RWPE2 (cell line): Measurements from ENCODE around the gene KCNT2.

Experiments
- ATAC-seq: fragments of 200-7000 bp; cut with Tn5 transposase; 3 replicates; pipeline ENCODE4 v1.9.1; 2021; ENCODE audit warnings: low read depth
- DNase-seq: peaks from one replicate; pipeline ENCODE4 v3.0.0-alpha.2; 2020; ENCODE audit warnings: low spot score
- H3K27ac ChIP-seq: fragments of 450-650 bp; 2 replicates; pipeline ENCODE4 v1.5.1; 2017; ENCODE audit warnings: mild to moderate bottlenecking; ENCODE audit not compliant: poor library complexity, severe bottlenecking
- H3K27me3 ChIP-seq: fragments of 250-450 bp; sonication (Bioruptor Pico); 2 replicates; pipeline ENCODE4 v1.5.1; 2021; ENCODE audit warnings: mild to moderate bottlenecking, moderate library complexity; ENCODE audit not compliant: insufficient read depth, poor library complexity, severe bottlenecking
- H3K36me3 ChIP-seq: fragments of 250-450 bp; sonication (Bioruptor Pico); 2 replicates; pipeline ENCODE4 v1.5.1; 2020; ENCODE audit warnings: low read depth, mild to moderate bottlenecking, moderate library complexity
- H3K4me1 ChIP-seq: fragments of 250-450 bp; sonication (Bioruptor Pico); 2 replicates; pipeline ENCODE4 v1.5.1; 2021; ENCODE audit warnings: mild to moderate bottlenecking, moderate library complexity; ENCODE audit not compliant: insufficient read depth, poor library complexity, severe bottlenecking
- H3K4me3 ChIP-seq: fragments of 250-450 bp; sonication (Bioruptor Pico); 2 replicates; pipeline ENCODE4 v1.5.1; 2021; ENCODE audit warnings: mild to moderate bottlenecking, moderate library complexity; ENCODE audit not compliant: severe bottlenecking
- H3K9me3 ChIP-seq: fragments of 250-450 bp; sonication (Bioruptor Pico); 2 replicates; pipeline ENCODE4 v1.5.1; 2021; ENCODE audit warnings: mild to moderate bottlenecking, moderate library complexity; ENCODE audit not compliant: severe bottlenecking
- TF ChIP-seq, protein P1 (sequence below): fragments of 450-650 bp; IDR thresholded peaks from one replicate; pipeline ENCODE4 v1.5.1; 2017; ENCODE audit warnings: mild to moderate bottlenecking, moderate library complexity; ENCODE audit not compliant: poor library complexity, severe bottlenecking

KCNT2 gene

DNA sequence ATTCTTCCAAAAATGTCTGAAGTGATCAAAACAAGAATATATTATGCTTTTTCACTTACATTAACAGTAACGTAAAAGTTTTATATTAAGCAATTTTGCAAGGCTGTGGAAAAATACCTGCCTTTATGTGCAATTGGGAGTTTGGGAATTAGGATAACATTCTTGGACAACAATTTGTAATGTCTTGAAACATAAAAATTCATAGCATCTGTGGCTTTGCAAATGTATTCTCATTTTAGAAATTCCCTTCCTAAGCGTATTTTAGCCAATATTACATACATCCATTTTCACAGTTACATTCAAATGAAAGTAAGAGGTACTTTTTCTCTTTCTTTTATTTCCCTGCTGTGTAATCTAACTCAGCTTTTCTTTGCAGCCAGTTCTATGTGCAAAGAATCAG is 30.2 kb upstream of the KCNT2 start:
- Histone ChIP-seq H3K27ac (no peak overlapping the region), H3K9me3 (no peaks in the 10 kb centered on the region), H3K4me3 (no peak overlapping the region), H3K36me3 (no peaks in the 10 kb centered on the region), H3K4me1 (no peaks in the 10 kb centered on the region), H3K27me3 (no peaks in the 10 kb centered on the region)
- DNase-seq (no peak), ATAC-seq (no peak)
- TF ChIP-seq, protein P1, sequence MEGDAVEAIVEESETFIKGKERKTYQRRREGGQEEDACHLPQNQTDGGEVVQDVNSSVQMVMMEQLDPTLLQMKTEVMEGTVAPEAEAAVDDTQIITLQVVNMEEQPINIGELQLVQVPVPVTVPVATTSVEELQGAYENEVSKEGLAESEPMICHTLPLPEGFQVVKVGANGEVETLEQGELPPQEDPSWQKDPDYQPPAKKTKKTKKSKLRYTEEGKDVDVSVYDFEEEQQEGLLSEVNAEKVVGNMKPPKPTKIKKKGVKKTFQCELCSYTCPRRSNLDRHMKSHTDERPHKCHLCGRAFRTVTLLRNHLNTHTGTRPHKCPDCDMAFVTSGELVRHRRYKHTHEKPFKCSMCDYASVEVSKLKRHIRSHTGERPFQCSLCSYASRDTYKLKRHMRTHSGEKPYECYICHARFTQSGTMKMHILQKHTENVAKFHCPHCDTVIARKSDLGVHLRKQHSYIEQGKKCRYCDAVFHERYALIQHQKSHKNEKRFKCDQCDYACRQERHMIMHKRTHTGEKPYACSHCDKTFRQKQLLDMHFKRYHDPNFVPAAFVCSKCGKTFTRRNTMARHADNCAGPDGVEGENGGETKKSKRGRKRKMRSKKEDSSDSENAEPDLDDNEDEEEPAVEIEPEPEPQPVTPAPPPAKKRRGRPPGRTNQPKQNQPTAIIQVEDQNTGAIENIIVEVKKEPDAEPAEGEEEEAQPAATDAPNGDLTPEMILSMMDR, result no peak

DNA sequence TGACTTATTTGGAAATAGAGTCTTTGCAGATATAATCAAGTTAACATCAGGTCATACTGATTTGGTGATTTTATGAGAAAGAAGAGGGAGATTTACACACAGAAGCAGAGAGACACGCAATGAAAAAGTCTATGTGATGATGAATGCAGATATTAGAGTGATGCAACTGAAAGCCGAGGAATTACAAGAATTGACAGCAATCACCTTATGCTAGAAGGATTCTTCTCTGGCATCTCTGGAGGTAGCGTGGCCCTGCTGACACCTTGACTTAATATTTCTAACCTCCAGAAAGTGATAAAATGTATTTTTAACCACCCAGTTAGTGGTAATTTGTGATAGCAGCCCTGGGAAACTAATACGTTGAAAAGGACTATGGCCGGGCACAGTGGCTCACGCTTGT is 29.4 kb upstream of the KCNT2 start:
- TF ChIP-seq, protein P1, result no peak
- no peak for ATAC-seq
- DNase-seq, result no peak
- Histone ChIP-seq H3K4me3 (no peak overlapping the region), H3K9me3 (no peaks in the 10 kb centered on the region), H3K4me1 (no peaks in the 10 kb centered on the region), H3K36me3 (no peaks in the 10 kb centered on the region), H3K27ac (no peak overlapping the region), H3K27me3 (no peaks in the 10 kb centered on the region)

DNA sequence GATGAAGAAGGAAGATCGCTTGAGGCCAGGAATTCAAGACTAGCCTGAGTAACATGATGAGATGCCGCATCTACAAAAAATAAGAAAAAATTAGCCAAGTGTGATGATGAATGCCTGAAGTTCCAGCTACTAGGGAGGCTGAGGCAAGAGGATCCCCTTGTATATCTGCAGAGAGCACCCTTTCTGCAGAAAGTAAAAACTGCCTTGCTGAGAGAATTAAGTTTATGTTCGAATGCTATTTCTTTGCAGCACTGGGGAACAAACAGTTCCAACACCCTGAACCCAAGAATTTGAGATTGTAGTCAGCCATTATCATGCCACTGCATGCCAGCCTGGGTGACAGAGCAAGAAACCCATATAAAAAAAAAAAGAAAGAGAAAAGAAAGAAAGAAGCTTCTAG is 20.6 kb upstream of the KCNT2 start:
- TF ChIP-seq, protein P1, result no peak
- H3K4me3 ChIP-seq, result no peak overlapping the region
- DNase-seq (no peak), ATAC-seq (no peak)
- H3K27ac ChIP-seq, result no peak overlapping the region
- H3K36me3 ChIP-seq, result no peaks in the 10 kb centered on the region
- H3K4me1 ChIP-seq, result no peaks in the 10 kb centered on the region
- no peaks in the 10 kb centered on the region for H3K9me3 ChIP-seq
- no peaks in the 10 kb centered on the region for H3K27me3 ChIP-seq

DNA sequence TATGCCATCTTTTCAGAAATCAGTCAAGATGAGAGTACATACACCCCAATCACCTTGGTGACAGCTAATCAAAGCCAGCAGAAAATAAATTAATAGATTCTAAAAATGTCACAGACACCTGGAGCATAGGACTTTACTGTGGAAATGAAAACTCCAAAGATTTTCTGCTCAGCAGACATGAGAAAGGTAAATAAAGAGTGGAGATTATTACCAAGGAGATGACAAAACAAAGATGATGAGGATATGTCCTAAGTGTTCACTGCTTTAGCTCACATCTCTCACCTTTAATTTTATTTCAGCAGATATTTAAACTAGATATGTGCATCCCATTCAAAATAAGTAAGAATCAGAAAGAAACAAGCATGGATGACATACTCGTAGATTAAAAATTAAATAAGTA is 14.8 kb upstream of the KCNT2 start:
- DNase-seq (no peak), ATAC-seq (no peak)
- no peak overlapping the region for H3K27ac ChIP-seq
- H3K27me3 ChIP-seq, result no peaks in the 10 kb centered on the region
- H3K9me3 ChIP-seq, result no peaks in the 10 kb centered on the region
- no peak overlapping the region for H3K4me3 ChIP-seq
- H3K36me3 ChIP-seq, result no peaks in the 10 kb centered on the region
- TF ChIP-seq, protein P1, result no peak
- H3K4me1 ChIP-seq, result no peaks in the 10 kb centered on the region

DNA sequence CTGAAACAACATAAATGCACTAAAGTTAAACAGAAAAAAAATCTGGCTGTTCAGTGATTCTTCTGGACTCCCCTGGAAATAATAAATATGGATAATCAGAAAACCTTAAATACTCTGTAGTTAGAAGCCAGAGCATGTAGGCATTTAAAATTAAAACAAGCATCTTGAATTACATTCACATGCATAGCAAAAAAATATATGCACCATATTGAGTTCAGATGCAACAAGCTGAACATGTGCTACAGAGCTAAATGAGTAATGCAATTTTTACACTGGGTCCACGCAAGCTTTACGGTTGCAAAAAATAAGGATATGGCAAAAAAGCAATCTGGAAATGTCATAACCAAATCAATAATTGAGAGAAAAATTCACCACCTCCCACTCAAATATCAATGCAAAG is 11.5 kb upstream of the KCNT2 start:
- TF ChIP-seq, protein P1, result no peak
- no peaks in the 10 kb centered on the region for H3K4me1 ChIP-seq
- DNase-seq, result no peak
- no peak for ATAC-seq
- no peaks in the 10 kb centered on the region for H3K27me3 ChIP-seq
- H3K36me3 ChIP-seq, result no peaks in the 10 kb centered on the region
- H3K27ac ChIP-seq, result no peak overlapping the region
- H3K4me3 ChIP-seq, result no peak overlapping the region
- no peaks in the 10 kb centered on the region for H3K9me3 ChIP-seq
